Neural progenitor cell (in vitro differentiated cells): ENCODE measurements around the gene PREX1. TPM values are rescaled to one million over a fixed set of nuclear protein-coding genes. Genes with fewer than 3 reads are reported as not detected.

Experiments
- DNase-seq: peaks from one replicate; pipeline ENCODE4 v3.0.0-alpha.2; 2016; ENCODE audit warnings: low spot score
- H2AFZ ChIP-seq: fragments of 200-600 bp; sonication (generic); replicated peaks from 2 replicates; pipeline ENCODE4 v1.6.1; 2016; ENCODE audit warnings: antibody characterized with exemption
- H3F3A ChIP-seq: fragments of 200-600 bp; sonication (generic); 2 replicates; pipeline ENCODE4 v1.6.1; 2016; ENCODE audit warnings: antibody characterized with exemption, low read depth
- H3K27ac ChIP-seq: fragments of 200-600 bp; sonication (generic); 2 replicates; pipeline ENCODE4 v1.5.1; 2016; ENCODE audit warnings: mild to moderate bottlenecking
- H3K27me3 ChIP-seq: fragments of 200-600 bp; sonication (generic); 2 replicates; pipeline ENCODE4 v1.6.1; 2016; ENCODE audit warnings: mild to moderate bottlenecking, moderate library complexity
- H3K36me3 ChIP-seq: fragments of 200-600 bp; sonication (generic); 2 replicates; pipeline ENCODE4 v1.5.1; 2016
- H3K4me1 ChIP-seq: fragments of 200-600 bp; sonication (generic); 2 replicates; pipeline ENCODE4 v1.6.1; 2016; ENCODE audit warnings: mixed run types
- H3K4me2 ChIP-seq: fragments of 200-600 bp; sonication (generic); 2 replicates; pipeline ENCODE4 v1.6.1; 2016
- H3K4me3 ChIP-seq: fragments of 200-600 bp; sonication (generic); 2 replicates; pipeline ENCODE4 v1.5.1; 2016
- H3K79me2 ChIP-seq: fragments of 200-600 bp; sonication (generic); 2 replicates; pipeline ENCODE4 v1.6.1; 2016; ENCODE audit warnings: low read depth
- H3K9ac ChIP-seq: fragments of 200-600 bp; sonication (generic); 2 replicates; pipeline ENCODE4 v1.6.1; 2016
- H3K9me3 ChIP-seq: fragments of 200-600 bp; sonication (generic); 2 replicates; pipeline ENCODE4 v1.5.1; 2016; ENCODE audit warnings: low read depth
- H4K20me1 ChIP-seq: fragments of 200-600 bp; sonication (generic); 2 replicates; pipeline ENCODE4 v1.6.1; 2016; ENCODE audit warnings: low read depth
- H3K27ac Mint-ChIP-seq: 3 replicates; pipeline ENCODE4 v1.8.0; 2021; ENCODE audit warnings: mixed read lengths
- H3K27me3 Mint-ChIP-seq: 2 replicates; pipeline ENCODE4 v1.8.0; 2022; ENCODE audit warnings: low read depth, mild to moderate bottlenecking, inconsistent platforms, moderate library complexity, mixed read lengths; ENCODE audit not compliant: insufficient read depth
- H3K36me3 Mint-ChIP-seq: 3 replicates; pipeline ENCODE4 v1.8.0; 2021; ENCODE audit warnings: mixed read lengths
- H3K4me1 Mint-ChIP-seq: 3 replicates; pipeline ENCODE4 v1.8.0; 2021; ENCODE audit warnings: mixed read lengths
- H3K4me3 Mint-ChIP-seq: 3 replicates; pipeline ENCODE4 v1.8.0; 2021; ENCODE audit warnings: mild to moderate bottlenecking, moderate library complexity, mixed read lengths
- H3K9me3 Mint-ChIP-seq: 3 replicates; pipeline ENCODE4 v1.8.0; 2020; ENCODE audit warnings: mixed read lengths
- EZH2 ChIP-seq: fragments of 200-600 bp; sonication (generic); IDR thresholded peaks from 2 replicates; pipeline ENCODE4 v1.6.1; 2017; ENCODE audit warnings: antibody characterized with exemption, mild to moderate bottlenecking, moderate library complexity
- EZH2phosphoT487 ChIP-seq: fragments of 200-600 bp; sonication (generic); IDR thresholded peaks from 2 replicates; pipeline ENCODE4 v1.6.1; 2017; ENCODE audit warnings: antibody characterized with exemption
- total RNA-seq: library from RNA; depleted of rRNA; stranded (reverse); fragments of >200 nt; gene quantifications from 2 replicates; pipeline ENCODE4 v1.2.3, GENCODE V29; 2015; ENCODE audit warnings: low replicate concordance
- TF ChIP-seq, protein P1 (sequence below): fragments of 200-600 bp; sonication (generic); IDR thresholded peaks from 2 replicates; pipeline ENCODE4 v1.5.1; 2017; ENCODE audit warnings: antibody characterized with exemption, mild to moderate bottlenecking

PREX1 gene
- total RNA-seq, 1 donor from 2014 or later, result 4.5 TPM

DNA sequence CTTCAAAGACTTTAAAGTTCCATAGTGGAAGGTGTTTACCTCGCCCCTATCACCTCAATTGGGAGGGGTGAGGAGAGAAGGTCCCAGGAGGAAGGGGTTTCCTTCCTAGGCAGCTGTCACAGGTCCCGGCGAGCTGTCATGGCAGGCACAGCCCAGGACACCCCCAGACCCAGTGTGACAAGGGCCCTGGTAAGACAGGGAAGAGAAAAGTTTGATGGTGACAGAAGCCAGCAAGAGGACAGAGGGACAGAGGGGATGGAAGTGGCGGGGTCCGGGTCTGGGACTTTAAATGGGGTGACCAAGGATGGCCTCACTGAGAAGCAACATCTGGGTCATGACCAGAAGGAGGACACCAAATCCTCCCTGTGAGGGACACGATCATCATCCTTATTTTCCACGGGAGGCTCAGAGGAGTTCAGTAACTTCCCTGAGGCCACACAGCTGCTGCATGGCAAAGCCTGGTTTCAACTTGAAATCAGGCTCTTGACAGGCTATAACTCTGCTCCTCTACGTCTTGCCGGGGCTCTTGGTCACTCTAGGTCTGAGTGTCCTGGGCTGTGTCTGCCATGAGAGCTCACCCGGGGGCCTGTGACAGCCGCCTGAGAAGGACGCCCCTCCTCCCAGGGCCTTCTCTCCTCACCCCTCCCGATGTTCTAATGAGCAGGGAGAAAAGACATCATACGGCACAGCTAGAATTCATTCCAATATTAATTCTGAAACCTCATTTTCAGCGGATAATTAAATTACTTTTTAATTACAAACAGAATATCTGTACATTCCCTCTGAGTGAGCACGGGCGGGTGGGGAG, 222.2 kb downstream of the PREX1 start:
- Histone ChIP-seq H3K4me2 (no peak overlapping the region), H3K4me3 (no peak overlapping the region), H3F3A (no peaks in the 10 kb centered on the region), H4K20me1 (no peaks in the 10 kb centered on the region), H3K79me2 (no peaks in the 10 kb centered on the region), H2AFZ (no peak overlapping the region), H3K9me3 (no peaks in the 10 kb centered on the region), H3K9ac (no peak overlapping the region), H3K27ac (no peak overlapping the region), H3K27me3 (no peaks in the 10 kb centered on the region), H3K36me3 (no peaks in the 10 kb centered on the region), H3K4me1 (peaks cover 24% of the 10 kb centered on the region)
- peaks cover 32% of the 10 kb centered on the region for H3K4me1 Mint-ChIP-seq
- H3K36me3 Mint-ChIP-seq, result no peaks in the 10 kb centered on the region
- peaks cover 19% of the 10 kb centered on the region for H3K27me3 Mint-ChIP-seq
- H3K9me3 Mint-ChIP-seq, result peaks cover 9% of the 10 kb centered on the region
- no peak overlapping the region for H3K4me3 Mint-ChIP-seq
- no peak overlapping the region for H3K27ac Mint-ChIP-seq
- DNase-seq, result no peak
- TF ChIP-seq, protein P1, sequence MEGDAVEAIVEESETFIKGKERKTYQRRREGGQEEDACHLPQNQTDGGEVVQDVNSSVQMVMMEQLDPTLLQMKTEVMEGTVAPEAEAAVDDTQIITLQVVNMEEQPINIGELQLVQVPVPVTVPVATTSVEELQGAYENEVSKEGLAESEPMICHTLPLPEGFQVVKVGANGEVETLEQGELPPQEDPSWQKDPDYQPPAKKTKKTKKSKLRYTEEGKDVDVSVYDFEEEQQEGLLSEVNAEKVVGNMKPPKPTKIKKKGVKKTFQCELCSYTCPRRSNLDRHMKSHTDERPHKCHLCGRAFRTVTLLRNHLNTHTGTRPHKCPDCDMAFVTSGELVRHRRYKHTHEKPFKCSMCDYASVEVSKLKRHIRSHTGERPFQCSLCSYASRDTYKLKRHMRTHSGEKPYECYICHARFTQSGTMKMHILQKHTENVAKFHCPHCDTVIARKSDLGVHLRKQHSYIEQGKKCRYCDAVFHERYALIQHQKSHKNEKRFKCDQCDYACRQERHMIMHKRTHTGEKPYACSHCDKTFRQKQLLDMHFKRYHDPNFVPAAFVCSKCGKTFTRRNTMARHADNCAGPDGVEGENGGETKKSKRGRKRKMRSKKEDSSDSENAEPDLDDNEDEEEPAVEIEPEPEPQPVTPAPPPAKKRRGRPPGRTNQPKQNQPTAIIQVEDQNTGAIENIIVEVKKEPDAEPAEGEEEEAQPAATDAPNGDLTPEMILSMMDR, result no peak
- TF ChIP-seq EZH2phosphoT487 (no peak), EZH2 (no peak)

- Mint-ChIP-seq H3K4me3 (no peak overlapping the region), H3K36me3 (no peaks in the 10 kb centered on the region), H3K27me3 (peaks cover 17% of the 10 kb centered on the region), H3K4me1 (peaks cover 32% of the 10 kb centered on the region), H3K27ac (peak overlapping the region; percentile 84), H3K9me3 (peaks cover 9% of the 10 kb centered on the region)
- no peaks in the 10 kb centered on the region for H4K20me1 ChIP-seq
- no peaks in the 10 kb centered on the region for H3K79me2 ChIP-seq
- no peaks in the 10 kb centered on the region for H3K9me3 ChIP-seq
- H3F3A ChIP-seq, result no peaks in the 10 kb centered on the region
- no peak overlapping the region for H3K4me2 ChIP-seq
- H3K9ac ChIP-seq, result no peak overlapping the region
- no peaks in the 10 kb centered on the region for H3K36me3 ChIP-seq
- H3K4me1 ChIP-seq, result peaks cover 24% of the 10 kb centered on the region
- no peak overlapping the region for H3K27ac ChIP-seq
- H3K4me3 ChIP-seq, result no peak overlapping the region
- no peak overlapping the region for H2AFZ ChIP-seq
- DNase-seq, result no peak
- no peaks in the 10 kb centered on the region for H3K27me3 ChIP-seq
- TF ChIP-seq EZH2 (no peak), EZH2phosphoT487 (no peak)
- TF ChIP-seq, protein P1, result no peak
Observed at GRCh38 chr20:48604936-48605335, 222.9 kb downstream of the PREX1 start.

DNA sequence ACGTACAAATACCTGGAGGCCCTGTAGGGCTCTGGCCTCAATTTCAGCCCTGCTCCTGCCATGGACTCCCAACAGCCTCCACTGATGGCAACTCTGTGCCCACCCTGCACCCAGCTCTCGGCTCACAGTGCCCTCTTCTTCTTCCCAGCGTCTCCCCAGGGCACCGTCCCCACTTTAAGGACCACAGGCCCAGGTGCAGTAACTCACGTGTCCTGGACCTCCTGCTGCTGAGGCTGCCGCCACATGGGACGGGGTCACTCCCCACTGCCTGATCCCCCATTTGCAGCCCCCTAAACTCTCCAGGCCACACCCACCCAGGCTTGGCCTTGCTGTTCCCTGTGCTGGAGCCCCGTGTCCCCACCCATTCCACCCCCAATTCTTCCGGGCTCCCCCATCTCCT, 223.4 kb downstream of the PREX1 start:
- Histone ChIP-seq H3K4me3 (no peak overlapping the region), H3K79me2 (no peaks in the 10 kb centered on the region), H3K4me1 (peaks cover 24% of the 10 kb centered on the region), H2AFZ (no peak overlapping the region), H3K27ac (no peak overlapping the region), H4K20me1 (no peaks in the 10 kb centered on the region), H3K9ac (no peak overlapping the region), H3K27me3 (no peaks in the 10 kb centered on the region), H3F3A (no peaks in the 10 kb centered on the region), H3K36me3 (no peaks in the 10 kb centered on the region), H3K9me3 (no peaks in the 10 kb centered on the region), H3K4me2 (no peak overlapping the region)
- H3K27ac Mint-ChIP-seq, result no peak overlapping the region
- H3K36me3 Mint-ChIP-seq, result no peaks in the 10 kb centered on the region
- H3K4me1 Mint-ChIP-seq, result peaks cover 28% of the 10 kb centered on the region
- TF ChIP-seq EZH2 (no peak), EZH2phosphoT487 (no peak)
- TF ChIP-seq, protein P1, result no peak
- DNase-seq, result no peak
- peaks cover 9% of the 10 kb centered on the region for H3K9me3 Mint-ChIP-seq
- peaks cover 15% of the 10 kb centered on the region for H3K27me3 Mint-ChIP-seq
- H3K4me3 Mint-ChIP-seq, result no peak overlapping the region
